Uterus (tissue), 4 donors: ENCODE data around the gene PRDX2. TPM values are rescaled to one million over a fixed set of nuclear protein-coding genes. Genes with fewer than 3 reads are reported as not detected.
A peak's percentile ranks its signal among the peaks of the same experiment; 100 is the strongest.

Experiments used
- DNase-seq, 2 donors: peaks; one replicate each; pipeline ENCODE4 v3.0.0-alpha.2; 2019 to 2020
- H3K27ac ChIP-seq, 2 donors: fragments of 200-600 bp; sonication (generic); 1 replicate in 1 of 2; 2 replicates in 1 of 2; pipeline ENCODE4 v1.5.1; 2016 to 2018
- H3K27me3 ChIP-seq, 2 donors: fragments of 200-600 bp; sonication (generic); one replicate each; pipeline ENCODE4 v1.5.1; 2018 to 2019; ENCODE audit warnings: control low read depth in 1 of 2
- H3K36me3 ChIP-seq, 2 donors: fragments of 200-600 bp; sonication (generic); one replicate each; pipeline ENCODE4 v1.5.1; 2019; ENCODE audit warnings: control low read depth in 1 of 2
- H3K4me1 ChIP-seq, 2 donors: fragments of 200-600 bp; sonication (generic); one replicate each; pipeline ENCODE4 v1.5.1; 2018 to 2019; ENCODE audit warnings: control low read depth in 1 of 2
- H3K4me3 ChIP-seq, 2 donors: fragments of 200-600 bp; sonication (generic); 1 replicate in 1 of 2; 2 replicates in 1 of 2; pipeline ENCODE4 v1.5.1; 2018 to 2019; ENCODE audit warnings: mild to moderate bottlenecking in 1 of 2
- H3K9me3 ChIP-seq, 2 donors: fragments of 200-600 bp; sonication (generic); one replicate each; pipeline ENCODE4 v1.5.1; 2019; ENCODE audit warnings: control low read depth in 1 of 2
- CTCF ChIP-seq, 4 experiments: fragments of 200-600 bp in 2 of 4; fragments of 450-650 bp in 2 of 4; sonication (generic) in 2 of 4; IDR thresholded peaks; one replicate each; pipeline ENCODE4 v1.5.1; 2016 to 2019; ENCODE audit warnings: antibody characterized with exemption in 4 of 4, mild to moderate bottlenecking in 2 of 4, moderate library complexity in 1 of 4
- POLR2A ChIP-seq, 2 donors: fragments of 450-650 bp; IDR thresholded peaks; one replicate each; pipeline ENCODE4 v1.6.1; 2016; ENCODE audit warnings: antibody characterized with exemption in 2 of 2, mild to moderate bottlenecking in 1 of 2, moderate library complexity in 1 of 2
- intact Hi-C: fragments of 100-400 bp; cut with DNase I; formaldehyde crosslinking; loops from one replicate; pipeline ENCODE4 v1.15.1; 2023; ENCODE audit warnings: low total_unique reads
- total RNA-seq, 4 donors: library from RNA; depleted of rRNA in 3 of 4; stranded (reverse); fragments of >200 nt in 3 of 4; gene quantifications; one replicate each; pipeline versions ENCODE4 v1.1.0 to v1.2.4, GENCODE V29; 2014 to 2023
- donor health status: DM: yes; HTN: yes; CAD: no.

PRDX2 gene
- total RNA-seq, 4 donors from 2014 or later = 148 to 178 (median 163) TPM

- no peak for DNase-seq
- Histone ChIP-seq H3K4me1 (peaks cover 0 to 12% of the 10 kb centered on the region in 2 donors), H3K9me3 (no peaks in the 10 kb centered on the region), H3K4me3 (no peak overlapping the region), H3K27ac (no peak overlapping the region), H3K36me3 (no peaks in the 10 kb centered on the region), H3K27me3 (peaks cover 22 to 37% of the 10 kb centered on the region in 2 donors)
- TF ChIP-seq POLR2A (IDR thresholded peaks at IDR 0.05) (no peak), CTCF (IDR thresholded peaks at IDR 0.05) (no peak)
- intact Hi-C loops = loop anchor here (5.0 kb wide), 1 partner anchor 76 kb away; no protein-coding TSS in a partner anchor
These were observed 41.7 kb upstream of the PRDX2 start for GRCh38 chr19:12843328-12843727.

GRCh38 chr19:12842511-12842910 lies 40.9 kb upstream of the PRDX2 start:
- Histone ChIP-seq H3K4me3 (no peak overlapping the region), H3K27me3 (peaks cover 25 to 43% of the 10 kb centered on the region in 2 donors), H3K36me3 (no peaks in the 10 kb centered on the region), H3K9me3 (no peaks in the 10 kb centered on the region), H3K27ac (no peak overlapping the region), H3K4me1 (peaks cover 0 to 16% of the 10 kb centered on the region in 2 donors)
- TF ChIP-seq POLR2A (IDR thresholded peaks at IDR 0.05) (no peak), CTCF (IDR thresholded peaks at IDR 0.05) (no peak)
- DNase-seq = no peak
- intact Hi-C loops = loop anchor here (5.0 kb wide), 1 partner anchor 75 kb away; no protein-coding TSS in a partner anchor

- no peak overlapping the region for H3K27ac ChIP-seq
- no peak for TF ChIP-seq POLR2A (IDR thresholded peaks at IDR 0.05)
- no peak for TF ChIP-seq CTCF (IDR thresholded peaks at IDR 0.05)
- H3K9me3 ChIP-seq = no peaks in the 10 kb centered on the region
- intact Hi-C loops = loop anchor here (5.0 kb wide), 1 partner anchor 74 kb away; no protein-coding TSS in a partner anchor
- H3K4me1 ChIP-seq = peaks cover 0 to 16% of the 10 kb centered on the region in 2 donors
- H3K4me3 ChIP-seq = no peak overlapping the region
- peaks cover 32 to 44% of the 10 kb centered on the region in 2 donors for H3K27me3 ChIP-seq
- DNase-seq = no peak
- no peaks in the 10 kb centered on the region for H3K36me3 ChIP-seq
These were observed 39.5 kb upstream of the PRDX2 start for GRCh38 chr19:12841094-12841493.

- intact Hi-C loops = loop anchor here (5.0 kb wide), 1 partner anchor 73 kb away; no protein-coding TSS in a partner anchor
- Histone ChIP-seq H3K27me3 (peaks cover 37 to 51% of the 10 kb centered on the region in 2 donors), H3K36me3 (no peaks in the 10 kb centered on the region), H3K4me3 (no peak overlapping the region), H3K4me1 (peaks cover 0 to 16% of the 10 kb centered on the region in 2 donors), H3K27ac (no peak overlapping the region), H3K9me3 (no peaks in the 10 kb centered on the region)
- DNase-seq = peak in 1 of 2 donors; percentile 44
- TF ChIP-seq POLR2A (IDR thresholded peaks at IDR 0.05) (no peak), CTCF (IDR thresholded peaks at IDR 0.05) (no peak)
These were observed 38.8 kb upstream of the PRDX2 start for GRCh38 chr19:12840091-12841079.
